ENCODE data around the gene CNTNAP5. TPM values are rescaled to one million over a fixed set of nuclear protein-coding genes. Genes with fewer than 3 reads are reported as not detected.

Gene CNTNAP5
- total and polyA plus RNA-seq, 4 donors: not detected

DNA sequence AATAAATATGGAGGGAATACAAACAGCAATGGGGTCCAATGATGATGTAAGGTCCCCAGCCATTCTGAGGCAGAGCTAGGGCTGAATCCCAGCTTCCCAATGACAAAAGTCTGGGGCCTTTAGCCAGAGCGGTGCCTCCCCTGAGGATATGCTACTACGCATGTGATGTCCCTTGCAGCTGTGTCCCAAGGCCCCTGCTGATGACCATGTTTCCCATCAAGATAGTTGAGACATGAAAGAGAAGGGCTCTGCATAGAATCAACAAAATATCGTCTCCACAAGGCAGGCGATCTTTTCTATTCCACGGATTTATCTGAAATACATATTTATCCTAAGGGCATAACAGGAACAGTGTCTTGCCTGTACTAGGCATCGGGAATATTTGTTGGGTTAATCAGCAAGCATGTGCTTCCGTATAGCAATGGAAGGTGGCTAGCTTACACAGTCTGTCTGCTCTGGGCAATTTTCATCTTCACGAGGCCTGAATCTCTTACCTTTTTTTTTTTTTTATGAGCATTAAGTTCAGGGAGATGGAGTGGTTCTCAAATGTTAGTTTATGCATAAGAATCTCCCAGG is 284.6 kb downstream of the CNTNAP5 start:
- DNase-seq (no peak), ATAC-seq (ENCODE audit: low FRiP score) (no peak)
- Histone ChIP-seq H3K27ac (ENCODE audit: low read depth in 1 of 2, low read length in 2 of 2) (no peak overlapping the region), H3K4me1 (ENCODE audit: control insufficient read depth in 1 of 2, insufficient read depth in 2 of 2, low read length in 2 of 2) (no peaks in the 10 kb centered on the region), H3K4me3 (ENCODE audit: low read length in 2 of 2) (no peak overlapping the region), H3K9me3 (ENCODE audit: control insufficient read depth, low read length) (no peaks in the 10 kb centered on the region), H3K36me3 (ENCODE audit: control insufficient read depth in 1 of 2, insufficient read depth in 2 of 2, low read length in 1 of 2) (no peaks in the 10 kb centered on the region), H3K27me3 (ENCODE audit: control insufficient read depth in 1 of 2, insufficient read depth in 2 of 2, low read length in 1 of 2) (no peaks in the 10 kb centered on the region)
- WGBS, 2 donors: 81 to 86% methylated on average over 8 of the region's 8 CpGs
- intact Hi-C loops (cut with DNase I): no loop called here

DNA sequence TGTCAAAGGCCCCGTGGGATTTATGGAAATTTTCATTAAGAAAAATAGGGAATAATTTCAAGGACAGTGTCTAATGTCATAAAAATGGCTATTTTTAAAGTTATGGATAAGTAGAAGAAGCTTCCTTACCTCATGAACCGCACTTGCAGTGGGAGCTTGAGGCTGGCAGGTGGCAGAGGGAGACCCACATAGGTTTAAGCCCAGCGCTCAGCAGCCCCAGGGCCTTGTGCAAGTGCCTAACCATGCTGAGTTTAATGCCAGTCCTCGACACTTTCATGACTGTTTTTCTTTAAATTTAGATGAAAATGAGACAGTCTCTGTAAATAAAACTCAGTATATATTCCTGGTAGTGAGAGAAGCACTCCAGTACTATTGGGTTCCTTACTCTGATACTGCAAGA is 285.6 kb downstream of the CNTNAP5 start:
- intact Hi-C loops (cut with DNase I): no loop called here
- Histone ChIP-seq H3K4me1 (ENCODE audit: control insufficient read depth in 1 of 2, insufficient read depth in 2 of 2, low read length in 2 of 2) (no peaks in the 10 kb centered on the region), H3K9me3 (ENCODE audit: control insufficient read depth, low read length) (no peaks in the 10 kb centered on the region), H3K27ac (ENCODE audit: low read depth in 1 of 2, low read length in 2 of 2) (no peak overlapping the region), H3K4me3 (ENCODE audit: low read length in 2 of 2) (no peak overlapping the region), H3K36me3 (ENCODE audit: control insufficient read depth in 1 of 2, insufficient read depth in 2 of 2, low read length in 1 of 2) (no peaks in the 10 kb centered on the region), H3K27me3 (ENCODE audit: control insufficient read depth in 1 of 2, insufficient read depth in 2 of 2, low read length in 1 of 2) (no peaks in the 10 kb centered on the region)
- no peak for ATAC-seq (ENCODE audit: low FRiP score)
- DNase-seq: no peak
- WGBS, 2 donors: 81 to 84% methylated on average over 4 of the region's 4 CpGs

- DNase-seq (no peak), ATAC-seq (ENCODE audit: low FRiP score) (no peak)
- Histone ChIP-seq H3K27me3 (ENCODE audit: control insufficient read depth in 1 of 2, insufficient read depth in 2 of 2, low read length in 1 of 2) (no peaks in the 10 kb centered on the region), H3K27ac (ENCODE audit: low read depth in 1 of 2, low read length in 2 of 2) (no peak overlapping the region), H3K4me1 (ENCODE audit: control insufficient read depth in 1 of 2, insufficient read depth in 2 of 2, low read length in 2 of 2) (no peaks in the 10 kb centered on the region), H3K4me3 (ENCODE audit: low read length in 2 of 2) (no peak overlapping the region), H3K9me3 (ENCODE audit: control insufficient read depth, low read length) (no peaks in the 10 kb centered on the region), H3K36me3 (ENCODE audit: control insufficient read depth in 1 of 2, insufficient read depth in 2 of 2, low read length in 1 of 2) (no peaks in the 10 kb centered on the region)
- intact Hi-C loops (cut with DNase I): no loop called here
- 50 to 76% methylated on average over 8 of the region's 8 CpGs for WGBS, 2 donors
These were observed 289.0 kb downstream of the CNTNAP5 start for GRCh38 chr2:124314084-124314483.

DNA sequence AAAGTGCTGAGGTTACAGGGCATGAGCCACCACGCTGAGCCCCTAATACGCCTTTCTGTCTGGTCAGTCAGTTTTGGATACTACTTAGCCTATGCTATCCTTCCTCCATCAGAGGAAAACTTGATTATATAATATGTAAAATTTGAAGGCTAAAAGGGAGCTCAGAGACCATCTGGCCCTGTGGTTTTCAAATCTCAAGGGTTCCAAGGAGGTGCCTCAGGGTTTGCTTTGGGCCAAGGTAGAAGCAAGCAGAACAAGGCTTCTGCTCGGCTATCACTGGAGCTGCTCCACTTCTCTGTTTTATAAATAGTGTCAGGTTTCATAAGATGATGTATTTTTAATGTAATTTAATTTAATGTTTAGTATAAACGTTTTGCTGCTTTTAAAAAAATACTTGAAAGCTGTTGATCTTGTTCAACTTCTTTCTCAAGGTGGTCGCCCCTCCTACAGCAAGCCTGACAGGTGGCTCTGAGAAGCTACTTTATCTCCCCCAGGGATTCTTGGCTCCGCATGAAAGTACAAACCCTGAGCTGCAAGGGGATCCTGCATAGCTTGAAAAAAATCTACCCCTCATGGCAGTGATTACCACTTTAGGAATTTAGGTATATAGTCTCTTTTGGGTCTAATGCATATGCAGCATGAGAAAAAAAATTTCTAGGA is 290.3 kb downstream of the CNTNAP5 start:
- DNase-seq: no peak
- Histone ChIP-seq H3K4me1 (ENCODE audit: control insufficient read depth in 1 of 2, insufficient read depth in 2 of 2, low read length in 2 of 2) (no peaks in the 10 kb centered on the region), H3K4me3 (ENCODE audit: low read length in 2 of 2) (no peak overlapping the region), H3K36me3 (ENCODE audit: control insufficient read depth in 1 of 2, insufficient read depth in 2 of 2, low read length in 1 of 2) (no peaks in the 10 kb centered on the region), H3K27me3 (ENCODE audit: control insufficient read depth in 1 of 2, insufficient read depth in 2 of 2, low read length in 1 of 2) (no peaks in the 10 kb centered on the region), H3K27ac (ENCODE audit: low read depth in 1 of 2, low read length in 2 of 2) (no peak overlapping the region), H3K9me3 (ENCODE audit: control insufficient read depth, low read length) (no peaks in the 10 kb centered on the region)
- WGBS, 2 donors: 72 to 77% methylated on average over 6 of the region's 6 CpGs
- intact Hi-C loops (cut with DNase I): no loop called here
- ATAC-seq (ENCODE audit: low FRiP score): no peak

GRCh38 chr2:124316133-124316532 is 291.0 kb downstream of the CNTNAP5 start:
- no peaks in the 10 kb centered on the region for H3K36me3 ChIP-seq (ENCODE audit: control insufficient read depth in 1 of 2, insufficient read depth in 2 of 2, low read length in 1 of 2)
- ATAC-seq (ENCODE audit: low FRiP score): no peak
- intact Hi-C loops (cut with DNase I): no loop called here
- no peaks in the 10 kb centered on the region for H3K9me3 ChIP-seq (ENCODE audit: control insufficient read depth, low read length)
- H3K4me3 ChIP-seq (ENCODE audit: low read length in 2 of 2): no peak overlapping the region
- no peaks in the 10 kb centered on the region for H3K27me3 ChIP-seq (ENCODE audit: control insufficient read depth in 1 of 2, insufficient read depth in 2 of 2, low read length in 1 of 2)
- H3K27ac ChIP-seq (ENCODE audit: low read depth in 1 of 2, low read length in 2 of 2): no peak overlapping the region
- WGBS, 2 donors: 83 to 87% methylated on average over 3 of the region's 3 CpGs
- H3K4me1 ChIP-seq (ENCODE audit: control insufficient read depth in 1 of 2, insufficient read depth in 2 of 2, low read length in 2 of 2): no peaks in the 10 kb centered on the region
- DNase-seq: no peak

DNA sequence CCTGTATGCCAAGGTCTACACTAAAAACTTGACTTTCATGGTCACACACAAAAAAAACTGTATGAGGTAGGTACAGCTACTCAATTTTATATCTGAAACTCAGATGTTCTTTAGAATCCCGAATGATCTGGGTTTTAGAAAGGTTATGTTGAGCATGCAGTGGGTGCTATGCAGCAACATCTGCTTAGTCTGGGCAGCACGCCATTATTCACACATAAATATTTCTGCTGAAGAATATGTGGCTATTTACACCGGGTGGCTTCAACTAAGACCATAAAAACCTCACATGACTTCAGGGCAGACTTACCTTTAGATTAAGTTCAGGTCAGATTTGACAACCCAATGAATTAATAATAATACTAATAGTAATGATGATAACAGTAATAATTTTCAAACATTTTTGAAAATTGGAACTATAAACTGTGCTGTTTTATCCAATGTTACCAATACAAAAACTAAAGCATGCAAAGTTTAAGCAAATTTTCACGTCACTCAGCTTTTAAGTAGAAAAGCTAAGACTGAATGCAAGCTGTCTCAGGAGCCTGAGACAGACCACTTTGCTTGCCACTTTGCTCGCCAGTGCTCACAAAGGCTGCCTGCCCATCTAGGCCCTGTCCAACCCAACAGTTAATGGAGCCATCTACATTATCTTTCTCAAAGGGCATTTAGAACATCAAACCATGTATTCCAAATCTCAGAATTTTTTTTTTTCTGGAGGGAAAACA is 292.0 kb downstream of the CNTNAP5 start:
- no peaks in the 10 kb centered on the region for H3K4me1 ChIP-seq (ENCODE audit: control insufficient read depth in 1 of 2, insufficient read depth in 2 of 2, low read length in 2 of 2)
- no peak overlapping the region for H3K27ac ChIP-seq (ENCODE audit: low read depth in 1 of 2, low read length in 2 of 2)
- no peaks in the 10 kb centered on the region for H3K36me3 ChIP-seq (ENCODE audit: control insufficient read depth in 1 of 2, insufficient read depth in 2 of 2, low read length in 1 of 2)
- WGBS, 2 donors: 48 to 56% methylated on average over 5 of the region's 5 CpGs
- H3K9me3 ChIP-seq (ENCODE audit: control insufficient read depth, low read length): no peaks in the 10 kb centered on the region
- ATAC-seq (ENCODE audit: low FRiP score) (no peak), DNase-seq (no peak)
- intact Hi-C loops (cut with DNase I): no loop called here
- H3K4me3 ChIP-seq (ENCODE audit: low read length in 2 of 2): no peak overlapping the region
- H3K27me3 ChIP-seq (ENCODE audit: control insufficient read depth in 1 of 2, insufficient read depth in 2 of 2, low read length in 1 of 2): no peaks in the 10 kb centered on the region

DNA sequence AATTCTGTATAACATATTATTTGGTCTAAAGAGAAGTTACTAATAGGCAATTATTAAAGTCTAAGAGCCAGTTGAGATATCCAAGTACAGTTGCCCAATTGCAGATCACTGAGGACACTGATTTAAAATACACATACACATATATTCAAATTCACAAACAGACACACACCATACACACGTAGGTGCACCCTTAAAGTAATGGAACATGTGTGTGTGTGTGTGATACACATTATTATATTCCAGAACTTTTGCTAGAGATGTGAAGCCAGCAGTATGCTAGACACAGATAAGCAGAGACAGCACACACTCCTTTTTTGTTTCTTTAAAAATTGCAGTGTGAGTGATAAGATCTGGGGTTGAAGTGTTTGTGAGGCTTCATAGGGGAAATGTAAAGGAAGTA is 292.5 kb downstream of the CNTNAP5 start:
- Histone ChIP-seq H3K27ac (ENCODE audit: low read depth in 1 of 2, low read length in 2 of 2) (no peak overlapping the region), H3K4me3 (ENCODE audit: low read length in 2 of 2) (no peak overlapping the region), H3K4me1 (ENCODE audit: control insufficient read depth in 1 of 2, insufficient read depth in 2 of 2, low read length in 2 of 2) (no peaks in the 10 kb centered on the region), H3K9me3 (ENCODE audit: control insufficient read depth, low read length) (no peaks in the 10 kb centered on the region), H3K36me3 (ENCODE audit: control insufficient read depth in 1 of 2, insufficient read depth in 2 of 2, low read length in 1 of 2) (no peaks in the 10 kb centered on the region), H3K27me3 (ENCODE audit: control insufficient read depth in 1 of 2, insufficient read depth in 2 of 2, low read length in 1 of 2) (no peaks in the 10 kb centered on the region)
- intact Hi-C loops (cut with DNase I): no loop called here
- WGBS, 2 donors: 83 to 92% methylated on average over 1 of the region's 1 CpG
- ATAC-seq (ENCODE audit: low FRiP score) (no peak), DNase-seq (no peak)

GRCh38 chr2:124318913-124319312 is 293.8 kb downstream of the CNTNAP5 start:
- no peak for DNase-seq
- H3K27ac ChIP-seq (ENCODE audit: low read depth in 1 of 2, low read length in 2 of 2): no peak overlapping the region
- H3K9me3 ChIP-seq (ENCODE audit: control insufficient read depth, low read length): no peaks in the 10 kb centered on the region
- H3K4me1 ChIP-seq (ENCODE audit: control insufficient read depth in 1 of 2, insufficient read depth in 2 of 2, low read length in 2 of 2): no peaks in the 10 kb centered on the region
- WGBS, 2 donors: 81% methylated on average over 2 of the region's 2 CpGs
- no peak for ATAC-seq (ENCODE audit: low FRiP score)
- intact Hi-C loops (cut with DNase I): no loop called here
- H3K36me3 ChIP-seq (ENCODE audit: control insufficient read depth in 1 of 2, insufficient read depth in 2 of 2, low read length in 1 of 2): no peaks in the 10 kb centered on the region
- no peak overlapping the region for H3K4me3 ChIP-seq (ENCODE audit: low read length in 2 of 2)
- no peaks in the 10 kb centered on the region for H3K27me3 ChIP-seq (ENCODE audit: control insufficient read depth in 1 of 2, insufficient read depth in 2 of 2, low read length in 1 of 2)

DNA sequence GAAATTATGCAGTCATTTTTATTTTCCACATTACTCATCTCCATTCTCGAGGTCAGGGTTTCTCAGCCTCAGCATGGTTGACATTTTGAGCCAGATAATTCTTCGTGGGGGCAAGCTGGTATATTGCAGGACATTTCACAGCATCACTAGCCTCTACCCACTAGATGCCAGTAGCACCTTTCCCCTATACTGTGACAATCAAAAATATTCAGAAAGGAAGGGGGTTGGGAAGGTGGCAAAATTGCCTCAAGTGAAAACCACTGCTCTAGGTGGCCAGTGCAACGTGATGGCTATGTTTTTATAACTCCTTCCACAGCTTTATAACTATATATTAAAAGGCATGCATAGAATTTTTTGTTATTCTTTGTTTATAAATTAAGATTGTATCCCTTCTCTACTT is 294.5 kb downstream of the CNTNAP5 start:
- no peak overlapping the region for H3K27ac ChIP-seq (ENCODE audit: low read depth in 1 of 2, low read length in 2 of 2)
- intact Hi-C loops (cut with DNase I): no loop called here
- H3K27me3 ChIP-seq (ENCODE audit: control insufficient read depth in 1 of 2, insufficient read depth in 2 of 2, low read length in 1 of 2): no peaks in the 10 kb centered on the region
- H3K36me3 ChIP-seq (ENCODE audit: control insufficient read depth in 1 of 2, insufficient read depth in 2 of 2, low read length in 1 of 2): no peaks in the 10 kb centered on the region
- peaks cover 2% of the 10 kb centered on the region for H3K9me3 ChIP-seq (ENCODE audit: control insufficient read depth, low read length)
- ATAC-seq (ENCODE audit: low FRiP score): no peak
- H3K4me3 ChIP-seq (ENCODE audit: low read length in 2 of 2): no peak overlapping the region
- no peaks in the 10 kb centered on the region for H3K4me1 ChIP-seq (ENCODE audit: control insufficient read depth in 1 of 2, insufficient read depth in 2 of 2, low read length in 2 of 2)
- no peak for DNase-seq
- WGBS, 2 donors: 58 to 68% methylated on average over 3 of the region's 3 CpGs
